DOHH2 (cell line): ENCODE results near the gene TMEM184A.

Experiments
- H3F3A ChIP-seq: fragments of 200-600 bp; sonication (generic), shearing (Covaris generic); 2 replicates; pipeline ENCODE4 v1.6.0; 2016; ENCODE audit warnings: antibody characterized with exemption, mild to moderate bottlenecking; ENCODE audit not compliant: control insufficient read depth, insufficient read depth
- H3K27ac ChIP-seq: fragments of 200-600 bp; sonication (generic); 2 replicates; pipeline ENCODE4 v1.5.1; 2014; ENCODE audit warnings: low read depth, mild to moderate bottlenecking, low read length, moderate library complexity
- H3K27me3 ChIP-seq: fragments of 200-600 bp; sonication (generic); 2 replicates; pipeline ENCODE4 v1.6.1; 2014; ENCODE audit warnings: mild to moderate bottlenecking, low read length, mixed read lengths; ENCODE audit not compliant: control insufficient read depth
- H3K36me3 ChIP-seq: fragments of 200-600 bp; sonication (generic); 2 replicates; pipeline ENCODE4 v1.6.1; 2014; ENCODE audit warnings: mild to moderate bottlenecking, low read length, moderate library complexity, mixed read lengths; ENCODE audit not compliant: control insufficient read depth
- H3K4me1 ChIP-seq: fragments of 200-600 bp; sonication (generic); 2 replicates; pipeline ENCODE4 v1.6.1; 2014; ENCODE audit warnings: mild to moderate bottlenecking, low read length, mixed read lengths; ENCODE audit not compliant: control insufficient read depth
- H3K4me2 ChIP-seq: fragments of 200-600 bp; sonication (generic); 2 replicates; pipeline ENCODE4 v1.6.0; 2014; ENCODE audit warnings: mild to moderate bottlenecking, low read length, moderate library complexity
- H3K4me3 ChIP-seq: fragments of 200-600 bp; sonication (generic); 2 replicates; pipeline ENCODE4 v1.5.1; 2014; ENCODE audit warnings: mild to moderate bottlenecking, low read length, mixed read lengths
- H3K79me2 ChIP-seq: fragments of 200-600 bp; sonication (generic); 2 replicates; pipeline ENCODE4 v1.6.1; 2014; ENCODE audit warnings: mild to moderate bottlenecking, low read length, mixed read lengths; ENCODE audit not compliant: control insufficient read depth
- H3K9me2 ChIP-seq: fragments of 200-600 bp; sonication (generic); replicated peaks from 2 replicates; pipeline ENCODE4 v1.6.1; 2014; ENCODE audit warnings: mild to moderate bottlenecking, low read length, mixed read lengths; ENCODE audit not compliant: control insufficient read depth
- H3K9me3 ChIP-seq: fragments of 200-600 bp; sonication (generic); 2 replicates; pipeline ENCODE4 v1.6.1; 2014; ENCODE audit warnings: antibody characterized with exemption, low read length, mixed read lengths; ENCODE audit not compliant: control insufficient read depth, insufficient read depth
- H4K20me1 ChIP-seq: fragments of 200-600 bp; sonication (generic); 2 replicates; pipeline ENCODE4 v1.6.0; 2014; ENCODE audit warnings: low read depth, mild to moderate bottlenecking, antibody characterized with exemption, low read length, moderate library complexity; ENCODE audit not compliant: control insufficient read depth, insufficient read depth
- CTCF ChIP-seq: fragments of 200-600 bp; sonication (generic); IDR thresholded peaks from one replicate; pipeline ENCODE4 v1.5.1; 2014; ENCODE audit warnings: antibody characterized with exemption, mild to moderate bottlenecking, low read depth, low read length; ENCODE audit not compliant: poor library complexity, severe bottlenecking
- EZH2phosphoT487 ChIP-seq: fragments of 200-600 bp; sonication (generic); IDR thresholded peaks from 2 replicates; pipeline ENCODE4 v1.6.1; 2017; ENCODE audit warnings: borderline replicate concordance, mild to moderate bottlenecking, antibody characterized with exemption, low read length, moderate library complexity, mixed read lengths

TMEM184A gene

GRCh38 chr7:1529383-1530116 is 26.5 kb downstream of the TMEM184A start:
- Histone ChIP-seq H3K4me1 (peaks cover 61% of the 10 kb centered on the region), H3F3A (peaks cover 17% of the 10 kb centered on the region), H3K27ac (no peak overlapping the region), H3K4me2 (peak overlapping the region; percentile 59), H3K9me3 (no peaks in the 10 kb centered on the region), H3K9me2 (no peaks in the 10 kb centered on the region), H4K20me1 (peaks cover 13% of the 10 kb centered on the region), H3K36me3 (peaks cover 31% of the 10 kb centered on the region), H3K79me2 (peaks cover 43% of the 10 kb centered on the region), H3K4me3 (peak overlapping the region; percentile 69), H3K27me3 (no peaks in the 10 kb centered on the region)
- TF ChIP-seq CTCF (no peak), EZH2phosphoT487 (no peak)

DNA sequence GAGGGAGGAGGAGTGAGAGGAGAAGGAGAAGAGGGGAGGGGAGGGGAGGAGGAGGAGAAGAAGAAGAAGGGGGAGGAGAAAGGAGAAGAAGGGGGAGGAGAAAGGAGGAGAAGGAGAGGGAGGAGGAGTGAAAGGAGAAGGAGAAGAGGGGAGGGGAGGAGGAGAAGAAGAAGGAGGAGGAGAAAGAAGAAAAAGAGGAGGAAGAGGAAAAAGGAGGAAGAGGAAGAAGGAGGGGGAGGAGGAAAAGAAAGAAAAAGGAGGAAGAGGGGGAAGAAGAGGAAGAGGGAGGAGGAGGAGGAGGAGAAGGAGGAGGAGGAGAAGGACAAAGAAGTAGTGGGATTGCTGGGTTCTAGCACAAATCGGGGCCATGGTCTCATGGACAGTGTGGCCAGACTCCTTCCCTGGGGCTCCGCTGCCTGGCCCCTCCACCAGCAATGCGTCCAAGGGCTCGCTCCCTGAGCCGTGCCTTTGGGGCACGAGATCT is 29.7 kb downstream of the TMEM184A start:
- Histone ChIP-seq H3K36me3 (peaks cover 2% of the 10 kb centered on the region), H3F3A (peaks cover 7% of the 10 kb centered on the region), H4K20me1 (no peaks in the 10 kb centered on the region), H3K9me3 (no peaks in the 10 kb centered on the region), H3K4me3 (peak overlapping the region; percentile 23; the same call in 1 of the 2 replicates), H3K4me1 (peaks cover 44% of the 10 kb centered on the region), H3K27me3 (no peaks in the 10 kb centered on the region), H3K4me2 (peak overlapping the region; percentile 47; the same call in 1 of the 2 replicates), H3K9me2 (no peaks in the 10 kb centered on the region), H3K79me2 (peaks cover 11% of the 10 kb centered on the region), H3K27ac (no peak overlapping the region)
- TF ChIP-seq CTCF, result no peak
- no peak for TF ChIP-seq EZH2phosphoT487

DNA sequence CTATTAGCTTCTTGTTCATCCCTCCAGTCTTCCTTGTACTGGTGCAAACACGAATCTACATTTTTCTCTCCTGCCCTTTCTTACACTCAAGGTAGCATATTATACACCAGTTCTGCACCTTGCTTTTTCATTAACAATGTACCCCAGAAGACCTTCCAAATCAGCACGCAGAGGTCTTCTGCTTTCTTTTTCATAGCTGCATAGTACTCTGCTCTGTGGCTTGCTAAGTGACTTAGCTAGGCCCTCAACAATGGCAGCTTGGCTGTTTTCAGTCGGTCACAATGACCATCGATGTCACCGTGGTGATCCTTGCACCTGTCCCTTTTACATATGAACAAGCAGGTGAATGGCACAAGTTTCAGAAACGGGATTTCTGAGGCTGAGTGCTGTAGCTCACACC is 30.6 kb downstream of the TMEM184A start:
- Histone ChIP-seq H3F3A (peaks cover 7% of the 10 kb centered on the region), H3K27me3 (no peaks in the 10 kb centered on the region), H4K20me1 (no peaks in the 10 kb centered on the region), H3K4me3 (no peak overlapping the region), H3K79me2 (peaks cover 6% of the 10 kb centered on the region), H3K36me3 (no peaks in the 10 kb centered on the region), H3K9me3 (no peaks in the 10 kb centered on the region), H3K9me2 (no peaks in the 10 kb centered on the region), H3K4me2 (peak overlapping the region; percentile 22; the same call in 1 of the 2 replicates), H3K4me1 (peaks cover 45% of the 10 kb centered on the region), H3K27ac (no peak overlapping the region)
- no peak for TF ChIP-seq CTCF
- TF ChIP-seq EZH2phosphoT487, result no peak
